ENCODE measurements around the gene HCK.

GRCh38 chr20:32134026-32134425, 82.0 kb downstream of the HCK start:
- TF ChIP-seq CTCF (conservative IDR thresholded peaks at IDR 0.05 in 1 of 2, IDR thresholded peaks at IDR 0.05 in 1 of 2; ENCODE audit: low read depth in 1 of 2, low read length in 2 of 2) (no peak), EZH2 (IDR thresholded peaks at IDR 0.05; ENCODE audit: low read length, missing control alignments) (no peak)
